DMS 273 treated with DMSO at 0.1 percent for 48 hours (cell line): ENCODE data around the gene SFMBT1.
"Not testable (repeated sequence)": the region's sequence is repeated elsewhere in the genome, so short reads cannot be mapped to it uniquely, and the experiment has no call there.

ENCODE experiments used
- DNase-seq: peaks from one replicate; lab custom pipeline; 2025; lab: John Stamatoyannopoulos, UW

The SFMBT1 gene

GRCh38 chr3:53038679-53039375 is 7.0 kb downstream of the SFMBT1 start:
- no peak for DNase-seq

GRCh38 chr3:53035825-53036619 is 9.9 kb downstream of the SFMBT1 start:
- no peak for DNase-seq

GRCh38 chr3:53035018-53035417 is 10.9 kb downstream of the SFMBT1 start:
- not testable (repeated sequence) for DNase-seq

- not testable (repeated sequence) for DNase-seq
Measured at GRCh38 chr3:53034411-53034810, 11.5 kb downstream of the SFMBT1 start.

GRCh38 chr3:53032609-53033008 is 13.3 kb downstream of the SFMBT1 start:
- no peak for DNase-seq

GRCh38 chr3:53030619-53031449 is 15.0 kb downstream of the SFMBT1 start:
- no peak for DNase-seq

GRCh38 chr3:53028641-53029040 is 17.2 kb downstream of the SFMBT1 start:
- no peak for DNase-seq

GRCh38 chr3:53027254-53027844 is 18.5 kb downstream of the SFMBT1 start:
- DNase-seq = no peak

- no peak for DNase-seq
Measured at GRCh38 chr3:53026382-53027162, 19.3 kb downstream of the SFMBT1 start.

GRCh38 chr3:53024315-53024714 is 21.6 kb downstream of the SFMBT1 start:
- no peak for DNase-seq

- DNase-seq = no peak
Measured at GRCh38 chr3:53023072-53023823, 22.6 kb downstream of the SFMBT1 start.

GRCh38 chr3:53022647-53023046 is 23.2 kb downstream of the SFMBT1 start:
- no peak for DNase-seq

GRCh38 chr3:53016236-53016635 is 29.6 kb downstream of the SFMBT1 start:
- DNase-seq = no peak

GRCh38 chr3:53011324-53011723 is 34.5 kb downstream of the SFMBT1 start:
- no peak for DNase-seq

- DNase-seq = no peak
Measured at GRCh38 chr3:53009826-53010539, 35.9 kb downstream of the SFMBT1 start.

GRCh38 chr3:53008932-53009331 is 36.9 kb downstream of the SFMBT1 start:
- DNase-seq = no peak

GRCh38 chr3:53005854-53006513 is 39.9 kb downstream of the SFMBT1 start:
- DNase-seq = no peak

- DNase-seq = no peak
Measured at GRCh38 chr3:53005338-53005737, 40.5 kb downstream of the SFMBT1 start.

GRCh38 chr3:53003320-53003719 is 42.6 kb downstream of the SFMBT1 start:
- DNase-seq = no peak
